PC-9 (cell line): ENCODE measurements around the gene GPRIN2.

Source experiments
- EZH2 ChIP-seq: fragments of 200-600 bp; sonication (generic); IDR thresholded peaks from 2 replicates; pipeline ENCODE4 v1.8.0; 2017; ENCODE audit warnings: antibody characterized with exemption, low read depth
- TF ChIP-seq, protein P1 (sequence below): fragments of 200-600 bp; sonication (generic); conservative IDR thresholded peaks from 2 replicates; pipeline ENCODE4 v1.6.1; 2017; ENCODE audit warnings: mixed run types, antibody characterized with exemption, mild to moderate bottlenecking, moderate library complexity

DNA sequence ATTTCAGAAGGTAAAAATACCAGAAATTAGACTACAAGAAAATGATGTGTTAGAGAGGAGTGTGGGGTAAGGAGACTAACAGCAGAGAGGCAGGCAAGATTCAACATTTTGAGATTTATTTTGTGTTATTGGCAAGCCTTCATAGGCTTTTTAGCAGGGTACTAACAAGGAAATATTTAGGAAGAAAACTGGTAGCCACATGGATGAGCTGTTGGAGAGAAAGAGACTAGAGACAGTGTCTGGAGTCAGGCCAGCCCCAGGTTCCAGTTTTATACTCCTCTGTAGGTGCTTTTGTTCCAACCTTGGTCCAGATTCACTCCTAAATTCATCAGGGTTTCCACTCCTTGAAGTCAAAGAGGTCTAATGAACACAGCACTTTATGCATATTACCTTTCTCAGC, 41.1 kb downstream of the GPRIN2 start:
- TF ChIP-seq, protein P1, sequence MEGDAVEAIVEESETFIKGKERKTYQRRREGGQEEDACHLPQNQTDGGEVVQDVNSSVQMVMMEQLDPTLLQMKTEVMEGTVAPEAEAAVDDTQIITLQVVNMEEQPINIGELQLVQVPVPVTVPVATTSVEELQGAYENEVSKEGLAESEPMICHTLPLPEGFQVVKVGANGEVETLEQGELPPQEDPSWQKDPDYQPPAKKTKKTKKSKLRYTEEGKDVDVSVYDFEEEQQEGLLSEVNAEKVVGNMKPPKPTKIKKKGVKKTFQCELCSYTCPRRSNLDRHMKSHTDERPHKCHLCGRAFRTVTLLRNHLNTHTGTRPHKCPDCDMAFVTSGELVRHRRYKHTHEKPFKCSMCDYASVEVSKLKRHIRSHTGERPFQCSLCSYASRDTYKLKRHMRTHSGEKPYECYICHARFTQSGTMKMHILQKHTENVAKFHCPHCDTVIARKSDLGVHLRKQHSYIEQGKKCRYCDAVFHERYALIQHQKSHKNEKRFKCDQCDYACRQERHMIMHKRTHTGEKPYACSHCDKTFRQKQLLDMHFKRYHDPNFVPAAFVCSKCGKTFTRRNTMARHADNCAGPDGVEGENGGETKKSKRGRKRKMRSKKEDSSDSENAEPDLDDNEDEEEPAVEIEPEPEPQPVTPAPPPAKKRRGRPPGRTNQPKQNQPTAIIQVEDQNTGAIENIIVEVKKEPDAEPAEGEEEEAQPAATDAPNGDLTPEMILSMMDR: no peak
- TF ChIP-seq EZH2: no peak
